ENCODE results near the gene RAB6B. TPM values are rescaled to one million over a fixed set of nuclear protein-coding genes. Genes with fewer than 3 reads are reported as not detected.
A peak's percentile ranks its signal among the peaks of the same experiment; 100 is the strongest.

The RAB6B gene
- total RNA-seq, 1 experiment from 2014 or later = 0.30 TPM

DNA sequence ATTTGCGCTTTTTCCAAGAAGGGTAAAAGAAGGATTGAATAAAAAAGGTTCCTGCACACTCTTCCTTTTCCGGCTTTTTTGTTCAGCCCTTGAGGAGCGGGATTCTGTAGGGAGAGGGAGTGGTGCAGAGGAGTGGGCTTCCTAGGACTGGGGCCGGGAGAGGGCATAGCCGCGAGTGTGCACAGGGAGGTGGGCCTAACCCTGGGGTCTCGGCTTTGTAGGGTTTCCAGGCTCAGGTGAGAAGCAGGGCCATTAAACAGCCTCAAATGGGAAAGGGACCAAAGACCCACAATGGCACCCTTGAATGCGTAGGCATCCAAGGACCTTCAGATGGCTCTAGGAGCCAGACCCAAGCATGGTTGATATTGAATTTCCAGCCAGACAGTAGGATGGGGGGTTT is 35.4 kb upstream of the RAB6B start:
- DNase-seq (ENCODE audit: extremely low read depth, low read depth) = no peak

DNA sequence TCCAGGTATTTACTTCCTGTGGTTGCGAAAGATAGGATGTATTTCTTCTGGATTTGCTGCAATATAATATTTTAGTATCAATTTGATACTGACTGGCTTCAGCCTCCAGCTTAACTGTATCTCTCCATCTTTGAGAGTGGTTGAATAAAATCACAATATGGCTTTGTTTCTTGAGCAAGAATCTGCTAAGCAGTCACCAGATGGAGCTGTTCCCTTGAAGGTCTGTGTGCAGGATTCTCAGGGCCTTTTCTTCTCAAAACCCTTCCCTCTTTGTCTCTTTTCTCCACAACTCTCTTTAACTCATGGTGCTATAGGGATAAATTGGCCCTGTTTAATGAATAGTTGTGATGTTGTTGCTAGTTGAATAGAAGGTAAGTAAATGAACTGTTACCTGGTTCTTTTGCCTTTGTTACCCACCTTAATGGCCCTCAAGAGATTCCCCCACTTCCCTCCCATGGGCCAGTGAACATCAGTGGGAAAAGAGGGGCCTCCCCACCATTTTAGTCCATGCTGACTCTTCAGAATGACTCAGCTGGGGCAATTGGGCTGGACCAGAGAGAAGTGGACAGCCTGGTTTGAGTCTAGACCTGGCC is 34.8 kb upstream of the RAB6B start:
- DNase-seq (ENCODE audit: extremely low read depth, low read depth) = peak; percentile 28

DNA sequence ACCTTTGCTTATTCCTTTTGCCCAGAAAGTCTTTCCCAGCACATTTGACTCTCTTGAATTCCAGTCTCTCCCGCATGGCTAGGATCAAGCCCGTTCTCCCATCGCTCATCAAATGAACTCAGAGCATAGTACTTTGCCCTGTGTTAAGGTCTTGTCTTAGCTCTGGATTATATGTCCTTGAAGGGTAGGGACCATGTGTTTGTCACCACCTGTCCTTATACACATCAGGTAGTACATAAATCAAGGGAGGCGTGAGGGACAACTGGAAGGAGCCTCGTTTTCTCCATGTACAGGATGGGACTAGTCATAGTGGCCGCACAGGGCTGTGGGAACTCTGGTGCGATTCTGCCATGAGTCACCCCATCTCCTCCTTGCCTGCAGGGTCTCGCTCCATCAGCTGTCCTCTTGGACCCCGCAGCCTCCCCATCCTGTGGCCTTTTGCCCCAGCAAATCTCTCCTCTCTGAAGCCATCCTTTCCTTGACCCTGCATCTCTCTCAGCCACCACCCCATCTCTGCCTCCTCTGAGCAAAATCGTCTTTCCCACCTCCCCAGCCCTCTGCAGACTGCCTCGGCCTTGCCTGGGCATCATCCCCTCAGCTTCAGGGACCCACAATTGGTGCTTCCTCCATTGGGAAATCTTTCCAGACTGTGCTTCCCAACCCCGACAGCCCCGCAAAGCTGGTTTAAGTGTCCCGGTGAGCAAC is 33.4 kb upstream of the RAB6B start:
- DNase-seq (ENCODE audit: extremely low read depth, low read depth) = no peak

DNA sequence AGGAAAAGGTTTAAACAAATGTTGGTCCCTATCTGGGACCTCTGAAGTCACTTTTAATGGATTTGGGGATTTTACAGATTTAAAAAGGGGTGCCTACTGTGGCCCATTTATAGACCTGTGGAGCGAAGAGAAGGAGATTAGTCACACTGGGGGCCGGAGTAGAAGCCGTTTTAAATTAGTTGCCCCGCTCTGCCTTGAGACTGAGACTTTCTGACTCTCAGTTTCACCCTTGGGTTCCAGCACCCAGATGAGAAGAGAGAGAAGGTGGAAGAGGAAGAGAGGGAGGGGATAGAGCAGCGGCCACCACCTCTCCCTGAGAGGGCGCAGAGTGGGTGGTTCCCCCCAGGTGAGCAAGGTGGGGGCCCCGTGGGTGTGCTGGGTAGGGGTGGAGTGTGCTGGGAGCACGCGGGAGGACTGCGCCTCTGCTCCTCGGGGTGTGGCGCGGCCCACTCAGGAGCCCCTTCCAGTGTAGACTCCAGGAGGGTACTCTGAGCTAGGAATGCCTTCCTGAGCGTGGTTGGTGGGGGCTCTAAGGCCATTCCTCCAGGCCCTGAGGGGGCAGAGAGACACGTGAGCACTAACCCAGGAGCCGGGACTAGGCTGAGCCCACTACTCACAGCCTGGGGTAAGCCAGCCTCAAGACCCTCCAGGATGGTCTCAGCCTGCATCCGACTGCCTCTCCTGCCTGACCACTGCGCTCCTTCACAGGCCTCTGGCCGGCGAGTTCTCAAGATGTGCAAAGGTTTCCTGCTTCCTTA is 32.6 kb upstream of the RAB6B start:
- no peak for DNase-seq (ENCODE audit: extremely low read depth, low read depth)

DNA sequence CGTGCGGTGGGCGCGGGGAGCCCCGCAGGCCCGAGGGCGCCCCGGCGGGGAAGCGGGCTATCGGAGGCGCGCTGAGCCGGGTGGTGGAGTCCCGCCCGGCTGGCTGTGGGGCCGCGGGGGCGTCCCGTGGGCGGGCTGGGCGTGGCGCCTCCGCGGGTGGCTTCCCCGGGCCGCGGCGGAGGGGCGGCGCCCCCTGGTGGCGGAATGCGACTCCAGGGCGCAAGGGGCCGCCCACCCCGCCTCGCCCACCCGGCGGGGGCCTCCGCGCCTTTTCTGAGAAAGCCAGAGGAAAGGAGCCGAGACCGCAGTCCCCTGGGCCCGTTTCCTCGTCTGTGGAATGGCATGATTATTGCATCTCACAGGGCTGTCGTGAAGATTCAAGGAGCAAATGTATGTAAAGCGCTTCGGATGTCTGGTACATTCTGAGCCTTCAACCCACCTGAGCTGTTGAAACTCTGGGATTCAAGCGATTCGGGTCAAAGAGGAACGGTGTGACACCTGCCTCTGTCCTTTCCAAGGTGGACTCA is 31.9 kb upstream of the RAB6B start:
- no peak for DNase-seq (ENCODE audit: extremely low read depth, low read depth)

DNA sequence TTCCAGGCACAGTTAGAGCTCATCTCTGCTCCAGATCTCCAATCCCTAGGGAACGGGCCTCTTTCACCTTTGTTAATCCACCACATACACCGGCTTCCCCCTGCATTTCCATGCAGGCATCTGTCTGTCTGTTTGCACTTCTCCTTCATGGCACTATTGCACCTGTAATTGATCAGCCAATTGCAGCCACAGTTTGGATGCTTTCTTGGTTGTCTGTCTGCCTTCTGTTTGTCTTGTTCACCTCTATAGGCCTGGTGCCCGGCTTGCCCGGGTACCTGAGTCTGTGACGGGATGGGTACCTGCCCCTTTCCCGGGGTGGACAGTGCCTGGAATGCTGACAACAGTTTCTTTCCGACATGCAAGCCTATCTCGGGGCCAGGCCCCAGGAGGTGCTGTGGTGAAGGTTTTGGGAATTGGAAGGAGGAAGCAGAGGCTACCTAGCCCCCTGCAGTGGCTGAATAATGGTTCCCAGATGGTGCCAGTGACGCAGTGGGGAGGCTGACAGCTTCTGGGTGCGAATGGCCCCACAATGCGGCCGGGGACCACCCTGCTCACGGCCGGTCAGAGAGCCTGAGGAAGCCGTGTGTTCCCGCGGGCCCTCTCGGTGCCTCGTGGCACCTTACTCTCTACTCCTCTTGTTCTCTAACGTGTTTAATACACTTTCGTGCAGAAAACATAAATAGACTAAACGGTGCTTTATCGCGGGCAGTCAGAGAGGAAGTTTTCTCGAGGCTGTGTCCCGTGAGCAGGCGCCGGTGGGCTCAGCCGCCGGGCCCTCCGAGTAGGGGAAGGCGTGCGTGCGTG is 31.3 kb upstream of the RAB6B start:
- no peak for DNase-seq (ENCODE audit: extremely low read depth, low read depth)

DNA sequence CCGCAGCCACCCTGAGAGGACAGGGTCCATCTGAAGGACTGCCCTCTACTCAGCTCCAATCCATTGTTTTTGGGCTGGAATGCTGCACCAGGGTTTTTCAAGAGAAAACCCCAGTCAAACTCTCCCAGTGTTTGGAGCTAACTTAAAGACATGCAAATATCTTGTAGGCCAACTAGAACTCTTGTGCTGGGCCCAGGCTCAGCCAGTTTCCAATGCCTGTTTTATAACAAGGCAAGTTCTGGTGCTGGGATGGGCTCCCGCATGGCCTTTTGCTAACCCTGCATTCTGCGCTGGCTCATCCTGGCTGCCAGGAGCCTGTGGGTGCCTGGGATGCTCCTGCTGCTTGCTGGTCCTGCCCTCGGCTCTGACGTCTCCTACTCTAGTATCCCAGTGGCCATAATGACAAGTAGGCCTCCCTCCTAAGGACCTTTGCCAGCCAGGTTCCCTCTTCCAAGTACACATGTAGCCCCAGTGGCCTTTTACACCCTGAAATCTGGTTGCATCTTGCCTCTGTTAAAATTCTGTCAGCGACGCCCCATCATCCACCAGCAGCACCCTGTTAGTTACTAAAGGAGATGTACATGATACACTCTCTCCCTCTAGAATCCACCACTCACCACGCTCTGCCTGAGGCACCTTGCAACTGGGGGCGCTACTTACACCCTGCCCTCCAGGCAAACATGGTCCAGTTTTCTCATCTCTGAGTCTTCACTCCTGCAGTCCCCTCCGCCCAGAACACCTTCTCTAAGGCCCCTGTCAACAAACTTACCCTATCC is 30.5 kb upstream of the RAB6B start:
- DNase-seq (ENCODE audit: extremely low read depth, low read depth) = no peak

DNA sequence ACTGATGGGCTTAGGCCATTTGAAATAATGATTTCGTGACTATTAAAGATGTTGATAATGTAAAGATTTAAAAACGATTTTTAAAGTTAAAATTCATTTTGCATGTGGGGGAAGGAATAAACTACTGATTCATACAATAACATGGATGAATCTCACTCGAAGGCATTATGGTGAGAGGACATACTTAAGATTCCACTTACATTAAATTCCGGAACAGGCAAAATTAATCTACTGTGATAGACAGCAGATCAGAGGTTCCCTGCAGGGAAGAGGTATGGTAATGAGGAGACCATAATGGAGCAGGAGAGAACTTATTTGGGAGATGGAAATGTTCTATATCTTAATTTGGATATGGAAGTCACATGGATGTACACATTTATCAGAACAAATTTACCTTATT is 28.4 kb upstream of the RAB6B start:
- DNase-seq (ENCODE audit: extremely low read depth, low read depth) = no peak

DNA sequence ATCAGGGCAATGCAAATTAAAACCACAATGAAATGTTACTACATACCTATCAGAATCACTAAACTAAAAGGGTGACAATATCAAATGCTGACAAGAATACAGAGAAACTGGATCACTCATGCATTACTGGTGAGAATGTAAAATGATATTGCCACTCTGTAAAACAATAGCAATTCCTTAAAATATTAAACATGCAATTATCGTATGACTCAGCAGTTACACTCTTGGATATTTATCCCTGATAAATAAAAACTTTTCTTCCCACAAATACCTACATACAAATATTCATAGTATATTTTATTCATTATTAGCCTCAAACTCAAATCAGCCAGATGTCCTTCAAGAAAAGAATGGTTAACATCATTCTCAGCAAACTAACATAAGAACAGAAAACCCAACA is 25.9 kb upstream of the RAB6B start:
- DNase-seq (ENCODE audit: extremely low read depth, low read depth) = no peak

DNA sequence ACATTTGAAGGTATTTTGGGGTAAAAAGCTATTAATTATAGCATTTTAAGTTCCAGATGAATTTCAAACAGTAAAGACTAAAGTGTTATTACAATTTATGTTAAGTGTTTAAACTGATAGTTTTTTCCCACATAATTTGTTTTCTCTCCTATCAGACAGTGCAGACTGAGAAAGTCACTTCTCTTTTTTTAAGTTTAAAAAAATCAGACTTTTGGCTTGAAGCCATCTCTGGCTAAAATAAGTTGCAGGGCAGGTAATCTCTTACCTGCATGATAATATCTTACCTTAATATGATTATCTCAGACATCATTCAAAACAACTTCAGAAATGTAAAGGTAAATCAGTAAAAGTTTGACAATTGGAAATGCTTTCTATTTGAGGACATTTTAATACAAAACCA is 21.5 kb upstream of the RAB6B start:
- DNase-seq (ENCODE audit: extremely low read depth, low read depth) = no peak

DNA sequence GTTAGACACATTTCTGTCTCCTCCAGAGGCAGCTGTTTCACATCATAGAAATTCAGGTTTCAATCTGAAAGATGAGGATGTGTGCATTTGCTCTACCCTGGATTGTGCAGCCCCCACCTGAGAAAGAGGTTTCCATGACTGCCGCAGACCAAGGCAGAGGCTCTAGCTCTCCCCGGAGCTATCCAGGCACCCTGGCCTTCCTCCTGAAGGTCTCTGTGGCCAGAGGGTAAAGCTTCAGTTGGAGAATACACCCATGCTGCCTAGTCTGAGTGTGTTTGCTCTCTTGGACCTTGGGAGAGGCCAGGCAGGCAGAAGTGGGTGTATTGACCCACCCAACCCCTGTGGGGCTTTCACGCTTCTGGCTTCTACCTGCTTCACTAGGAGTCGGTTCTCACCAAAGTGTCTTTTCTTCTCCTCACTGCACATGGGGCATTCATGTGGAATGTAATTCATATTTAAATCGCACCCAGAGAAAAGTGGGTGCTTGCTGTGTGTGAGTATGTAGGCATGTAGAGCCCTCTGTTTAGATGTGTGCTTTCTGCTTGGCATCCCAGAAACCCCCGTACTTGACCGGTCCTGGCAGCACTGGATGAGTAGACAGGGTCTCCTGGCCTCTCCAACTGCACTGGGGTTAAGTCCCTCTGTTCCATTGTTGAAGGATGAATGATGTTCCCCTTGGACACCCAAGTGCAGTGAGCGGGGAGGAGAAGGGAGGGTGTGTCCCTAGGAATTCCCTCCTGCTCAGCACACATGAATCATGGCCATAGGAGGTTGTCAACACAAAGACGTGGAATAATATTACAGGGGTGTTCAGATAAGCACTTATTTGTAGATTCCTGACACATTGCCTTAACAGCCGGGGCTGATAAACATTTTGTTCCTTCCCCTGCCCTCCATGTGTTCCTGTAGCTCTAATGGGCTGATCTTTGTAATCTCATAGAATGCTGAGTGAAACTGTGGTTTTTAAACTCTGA is 20.3 kb upstream of the RAB6B start:
- DNase-seq (ENCODE audit: extremely low read depth, low read depth) = no peak

DNA sequence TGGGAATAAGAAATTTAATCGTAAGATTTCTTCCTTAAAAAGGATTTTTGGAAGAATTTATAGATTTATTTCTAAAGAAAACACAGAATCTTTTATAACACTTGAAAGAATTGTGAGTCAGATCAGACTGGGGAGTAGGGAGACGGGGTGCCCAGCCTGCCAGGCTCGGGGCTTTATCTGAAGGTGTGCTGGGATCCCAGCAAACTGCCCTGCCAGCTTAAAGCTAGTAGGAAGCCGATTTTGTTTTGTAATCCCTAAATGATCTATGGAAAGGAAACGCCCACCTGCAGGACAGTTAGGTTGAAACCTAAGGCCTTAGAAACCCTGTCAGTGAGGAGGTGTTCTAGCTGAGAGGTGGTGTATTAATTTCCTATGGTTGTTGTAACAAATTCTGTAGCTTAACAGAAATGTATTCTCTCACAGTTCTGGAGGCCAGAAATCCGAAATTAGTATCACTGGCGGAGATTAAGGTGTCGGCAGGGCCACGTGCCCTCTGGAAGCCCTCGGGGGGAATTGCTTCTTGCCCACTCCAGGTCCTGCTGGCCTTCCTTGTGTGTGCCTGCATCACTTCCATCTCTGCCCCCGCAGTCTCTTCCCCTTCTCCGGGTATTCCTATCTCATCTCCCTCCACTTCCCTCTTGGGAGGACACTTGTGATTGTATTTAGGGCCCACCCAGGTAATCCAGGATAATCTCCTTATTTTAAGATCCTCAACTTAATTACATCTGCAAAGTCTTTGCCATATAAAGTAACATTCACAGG is 19.3 kb upstream of the RAB6B start:
- no peak for DNase-seq (ENCODE audit: extremely low read depth, low read depth)

DNA sequence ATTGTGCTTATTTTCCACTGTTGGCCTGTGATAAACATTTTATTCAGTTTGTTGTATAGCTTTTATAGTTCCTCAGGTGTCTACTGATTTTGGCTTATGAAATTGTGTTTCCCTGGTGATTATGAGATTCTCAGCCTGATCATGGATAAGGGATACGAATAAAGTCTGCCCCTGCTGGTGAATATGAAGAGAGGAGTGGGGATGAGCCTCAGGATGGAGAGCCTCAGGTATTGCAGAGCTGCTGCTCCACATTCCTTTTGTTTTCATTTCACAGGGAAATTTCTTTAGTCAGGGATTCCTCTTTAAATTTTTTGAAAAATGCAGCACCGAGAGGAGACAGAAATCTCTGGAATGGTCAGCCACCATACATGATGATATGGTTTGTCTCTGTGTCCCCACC is 14.7 kb upstream of the RAB6B start:
- DNase-seq (ENCODE audit: extremely low read depth, low read depth) = no peak

DNA sequence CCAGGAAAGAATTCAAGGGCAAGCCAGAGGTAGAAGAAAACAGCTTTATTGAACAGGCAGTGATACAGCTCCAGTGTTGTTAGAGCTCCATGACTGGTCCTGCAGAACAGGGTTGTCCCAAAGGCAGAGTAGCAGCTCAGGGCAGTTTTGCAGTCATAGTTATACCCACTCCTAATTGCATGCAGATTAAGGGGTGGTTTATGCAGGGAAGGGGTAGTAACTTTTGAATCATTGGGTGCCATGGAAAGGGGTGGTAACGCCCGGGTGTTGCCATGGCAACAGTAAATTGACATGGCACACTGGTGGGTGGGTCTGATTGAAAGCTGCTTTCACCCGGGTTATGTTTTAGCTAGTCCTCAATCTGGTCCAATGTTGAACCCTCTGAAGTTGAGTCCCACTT is 9.7 kb upstream of the RAB6B start:
- DNase-seq (ENCODE audit: extremely low read depth, low read depth) = no peak

DNA sequence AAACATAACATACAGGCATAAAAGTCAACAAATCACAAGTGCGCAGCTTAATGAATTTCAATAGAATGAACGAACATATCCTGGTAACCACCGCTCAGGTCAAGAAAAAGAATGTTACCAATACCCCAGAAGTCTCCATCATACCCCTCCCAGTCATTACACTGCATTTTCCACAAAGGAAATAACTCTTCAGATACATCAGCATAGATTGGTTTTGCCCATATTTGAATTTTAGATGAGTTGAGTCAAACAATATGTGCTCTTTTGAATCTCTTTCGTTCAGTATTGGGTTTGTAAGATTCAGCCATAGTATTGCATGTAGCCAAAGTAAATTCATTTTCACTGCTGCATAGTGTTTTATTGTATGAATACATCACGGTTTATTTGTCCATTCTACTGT is 6.2 kb upstream of the RAB6B start:
- no peak for DNase-seq (ENCODE audit: extremely low read depth, low read depth)

DNA sequence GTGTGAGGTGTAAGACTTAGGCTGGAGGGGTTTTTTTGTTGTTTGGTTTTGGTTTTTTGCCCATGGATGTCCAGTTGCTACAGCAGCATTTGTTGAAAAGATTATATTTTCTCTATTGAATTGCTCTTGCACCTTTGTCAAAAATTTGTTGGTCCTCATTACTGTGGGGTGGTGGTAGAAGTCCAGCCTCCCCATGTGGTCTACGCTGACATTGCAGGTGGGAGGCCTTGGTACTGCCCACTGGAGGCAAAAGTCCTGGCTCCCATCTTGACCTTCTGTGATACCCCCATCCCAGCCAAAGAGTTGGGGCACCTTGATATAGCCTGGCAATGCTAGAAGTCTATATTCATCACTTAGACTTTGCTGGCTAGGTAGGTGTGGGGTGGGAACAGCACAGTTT is 5.4 kb upstream of the RAB6B start:
- DNase-seq (ENCODE audit: extremely low read depth, low read depth) = no peak

DNA sequence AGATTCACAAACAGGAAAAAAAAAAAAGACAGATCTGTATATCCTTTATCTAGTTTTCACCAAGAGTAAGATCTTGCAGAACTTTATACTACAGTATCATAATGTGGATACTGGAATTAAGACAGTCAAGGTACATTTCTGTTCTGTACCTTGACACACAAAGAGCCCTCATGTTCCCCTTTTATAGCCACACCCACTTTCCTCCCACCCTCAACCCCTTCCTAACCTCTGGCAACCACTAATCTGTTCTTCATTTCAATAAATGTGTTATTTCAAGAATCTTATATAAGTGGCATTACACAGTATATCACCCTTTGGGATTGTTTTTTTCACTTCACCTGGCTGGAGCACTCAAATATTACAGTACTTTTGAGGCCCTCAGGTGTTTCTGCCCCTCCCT is 3.6 kb upstream of the RAB6B start:
- no peak for DNase-seq (ENCODE audit: extremely low read depth, low read depth)

DNA sequence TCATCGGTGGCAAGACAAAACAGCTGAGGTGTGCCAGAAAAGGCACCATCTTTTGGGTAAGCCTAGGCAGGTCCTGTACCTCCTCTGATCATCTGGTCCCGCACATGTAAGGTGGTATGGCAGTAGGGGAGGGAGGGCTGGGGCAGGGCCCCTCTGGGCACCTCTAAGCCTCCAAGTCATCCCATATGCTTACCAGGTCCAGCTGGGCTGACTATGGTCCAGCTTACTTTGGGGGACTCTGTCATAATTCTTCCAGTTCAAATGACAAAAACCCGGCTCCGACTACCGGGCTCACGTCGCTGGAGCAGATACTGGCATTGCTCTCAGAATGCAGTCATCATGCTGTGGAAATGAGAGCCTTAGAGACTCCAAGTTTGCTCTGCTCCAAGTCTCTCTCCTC is 1.9 kb upstream of the RAB6B start:
- no peak for DNase-seq (ENCODE audit: extremely low read depth, low read depth)

Data from NCI-H460 (cell line).